Activated CD8-positive, alpha-beta memory T cell treated with anti-CD3 and anti-CD28 coated beads for 36 hours (primary cell): ENCODE data around the gene DNAH1. TPM values are rescaled to one million over a fixed set of nuclear protein-coding genes. Genes with fewer than 3 reads are reported as not detected.

ENCODE experiments used
- CTCF ChIA-PET: fragments of 350-600 bp; sonication (Branson Sonifier 250); formaldehyde crosslinking; loops from one replicate; lab custom pipeline; 2021; ENCODE audit warnings: antibody characterized with exemption; lab: Charles Lee
- POLR2A ChIA-PET: fragments of 350-600 bp; sonication (Branson Sonifier 250); formaldehyde crosslinking; loops from one replicate; lab custom pipeline; 2021; ENCODE audit warnings: antibody characterized with exemption; lab: Charles Lee
- total RNA-seq, 2 experiments: library from RNA; stranded (reverse); gene quantifications; one replicate each; pipeline ENCODE4 v1.2.3, GENCODE V29; 2021

The DNAH1 gene
- total RNA-seq, 2 experiments from 2014 or later = 4.4 to 4.5 TPM

DNA sequence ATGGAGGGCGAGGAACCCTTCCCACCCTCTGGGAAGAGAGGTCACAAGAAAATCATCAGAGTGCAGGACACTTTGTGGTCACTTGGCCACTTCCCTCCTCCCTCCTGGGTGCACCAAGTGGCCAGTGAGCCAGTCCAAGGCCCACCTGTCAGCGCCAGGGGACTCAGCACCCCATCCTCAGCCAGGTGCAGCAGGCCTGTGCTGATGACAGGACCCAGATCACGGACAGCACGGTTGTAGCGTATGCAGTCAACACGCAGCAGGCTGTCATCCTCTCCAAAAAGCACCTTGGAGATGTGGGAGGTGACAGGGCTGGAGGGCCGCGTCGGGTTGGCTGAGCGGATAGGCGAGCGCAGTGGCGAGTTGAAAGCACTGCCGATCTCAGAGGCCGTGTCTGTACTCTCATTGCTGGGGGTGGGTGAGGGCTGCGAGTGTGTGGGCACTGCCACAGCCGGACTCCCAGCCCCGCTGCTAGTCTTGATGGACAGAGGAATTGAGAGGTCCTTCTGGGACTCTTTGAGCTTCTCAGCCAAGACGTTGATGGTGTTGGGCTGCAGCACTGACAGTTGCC lies 87.2 kb downstream of the DNAH1 start:
- ChIA-PET CTCF (interaction anchor here (0.6 kb wide), 1 partner anchor 43 kb away, joined by 3 read pairs; no protein-coding TSS in a partner anchor), POLR2A (no interaction called here)

GRCh38 chr3:52403955-52404354 lies 87.8 kb downstream of the DNAH1 start:
- POLR2A ChIA-PET = no interaction called here
- CTCF ChIA-PET = no interaction called here

- ChIA-PET POLR2A (no interaction called here), CTCF (no interaction called here)
Observed at GRCh38 chr3:52404391-52404790, 88.3 kb downstream of the DNAH1 start.

DNA sequence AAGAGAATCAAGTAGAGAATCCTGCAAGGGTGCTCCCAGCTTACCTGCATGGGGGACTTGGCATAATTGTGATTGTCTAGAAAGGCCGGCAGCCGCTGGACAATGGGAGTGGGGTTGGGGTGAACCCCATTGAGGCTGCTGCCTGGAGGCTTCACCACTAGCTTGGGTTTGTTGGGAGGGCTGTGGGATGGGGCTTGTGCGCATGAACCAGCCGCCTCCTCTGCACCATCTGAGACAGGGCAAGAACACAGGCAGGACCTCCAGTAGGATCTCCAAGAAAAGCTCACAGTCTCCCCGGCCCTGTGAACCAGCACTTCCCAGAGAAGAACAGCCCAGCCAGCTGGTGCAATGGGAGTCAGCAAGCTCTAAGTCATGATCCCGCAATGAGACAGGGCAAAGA lies 88.9 kb downstream of the DNAH1 start:
- ChIA-PET POLR2A (no interaction called here), CTCF (interaction anchor here (1.2 kb wide), 2 partner anchors 66 to 185 kb away, joined by 3 read pairs; no protein-coding TSS in a partner anchor)

GRCh38 chr3:52405601-52406110 lies 89.5 kb downstream of the DNAH1 start:
- POLR2A ChIA-PET = interaction anchor here (0.5 kb wide), 1 partner anchor 54 kb away, joined by 5 read pairs; no protein-coding TSS in a partner anchor

DNA sequence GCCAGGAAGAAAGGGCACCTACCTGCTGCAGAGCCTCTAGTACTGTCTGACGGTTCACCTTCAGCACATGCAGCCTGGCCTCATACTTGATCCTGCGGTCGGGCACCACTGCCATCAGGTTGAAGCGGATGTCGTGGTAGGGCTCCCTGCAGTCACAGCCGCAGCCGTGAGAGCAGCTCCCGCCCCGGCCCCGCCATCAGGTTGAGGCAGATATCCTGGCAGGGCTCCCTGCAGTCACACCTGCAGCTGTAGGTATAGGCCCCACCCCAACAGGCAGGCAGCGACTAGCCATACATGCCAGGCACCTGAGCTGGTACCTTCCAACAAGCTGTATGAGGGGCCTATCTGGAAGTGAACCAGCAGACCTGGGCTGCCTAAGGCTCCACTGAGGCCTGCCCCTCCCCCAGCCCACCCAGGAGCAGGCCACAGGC lies 90.1 kb downstream of the DNAH1 start:
- CTCF ChIA-PET = no interaction called here
- POLR2A ChIA-PET = no interaction called here

More at GRCh38 chr3:52405601-52406110, 89.5 kb downstream of the DNAH1 start:
- CTCF ChIA-PET = interaction anchor here (1.2 kb wide), 2 partner anchors 66 to 185 kb away, joined by 3 read pairs; no protein-coding TSS in a partner anchor

DNA sequence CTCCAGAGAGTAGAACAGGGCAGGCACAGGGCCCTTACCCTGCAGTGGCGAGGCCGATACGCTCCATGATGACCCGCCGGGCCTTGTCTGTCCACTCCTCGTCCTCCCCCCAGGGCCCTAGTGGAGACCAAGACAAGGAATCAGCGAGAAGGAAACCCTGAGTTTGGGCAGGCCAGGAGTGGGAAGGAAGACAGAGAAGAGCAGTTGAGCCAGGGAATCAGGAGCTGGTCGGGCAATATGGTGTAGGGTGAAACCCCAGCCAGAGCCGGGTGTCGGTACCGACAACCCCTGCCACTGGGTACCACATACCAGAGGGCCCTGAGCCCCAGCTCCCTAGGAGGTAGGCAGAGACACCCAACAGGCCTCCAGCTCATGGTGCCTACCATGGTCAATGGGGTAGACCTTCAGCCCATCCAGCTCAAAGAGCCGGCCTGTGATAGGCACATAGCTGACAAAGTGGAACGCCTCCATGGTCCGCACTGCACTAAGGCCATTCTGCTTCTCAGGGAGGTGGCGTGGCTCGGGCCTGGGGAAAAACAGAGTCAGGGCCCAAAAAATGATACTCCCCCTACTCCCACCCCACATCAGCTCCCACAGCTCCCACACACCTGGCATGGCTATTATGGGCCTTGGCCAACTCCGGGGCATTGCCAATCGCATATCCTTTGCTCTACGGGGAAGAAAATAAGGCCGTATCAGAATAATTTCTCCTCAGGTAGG lies 90.8 kb downstream of the DNAH1 start:
- ChIA-PET CTCF (interaction anchor here (1.2 kb wide), 1 partner anchor 39 kb away, joined by 6 read pairs; no protein-coding TSS in a partner anchor), POLR2A (no interaction called here)

DNA sequence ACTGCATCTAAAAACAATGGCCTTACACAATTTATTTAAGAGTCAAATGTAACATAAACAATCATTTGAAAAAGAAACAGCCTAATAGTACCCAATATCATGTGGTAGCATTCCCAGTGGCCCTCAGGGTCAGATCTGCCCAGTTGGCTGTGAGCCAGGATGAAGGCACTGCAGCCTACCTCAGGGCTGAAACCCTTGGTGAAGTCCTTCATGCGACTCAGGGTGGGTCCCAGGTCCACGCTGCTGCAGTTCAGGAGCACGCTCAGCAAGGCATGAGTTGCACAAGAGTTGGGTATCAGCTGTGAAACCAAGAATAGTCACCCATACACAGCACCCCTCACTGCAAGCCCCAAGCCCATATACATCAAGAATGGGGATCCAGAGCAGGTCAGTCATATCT lies 91.7 kb downstream of the DNAH1 start:
- POLR2A ChIA-PET = no interaction called here

DNA sequence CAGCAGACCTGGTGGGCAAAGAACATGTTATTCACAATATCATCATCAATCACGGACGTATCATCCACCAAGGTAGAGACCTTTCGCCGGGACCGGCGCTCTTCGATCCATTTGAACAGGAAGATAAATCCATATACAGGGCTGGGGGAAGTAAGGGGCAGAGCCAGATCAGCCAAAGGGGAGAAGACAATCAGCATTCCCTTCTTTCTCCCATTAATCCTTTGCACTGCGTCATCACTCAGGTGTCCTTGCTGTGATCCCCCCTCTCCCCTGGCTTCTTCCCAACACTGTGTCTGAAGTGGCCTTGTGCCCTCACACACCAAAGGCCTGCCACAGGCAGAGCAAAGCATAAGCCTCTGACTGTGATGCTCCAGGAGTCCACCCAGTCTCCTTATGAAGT lies 92.3 kb downstream of the DNAH1 start:
- POLR2A ChIA-PET = no interaction called here

More for the DNA sequence above, 91.7 kb downstream of the DNAH1 start:
- CTCF ChIA-PET = interaction anchor here (1.2 kb wide), 1 partner anchor 38 kb away, joined by 6 read pairs; no protein-coding TSS in a partner anchor

GRCh38 chr3:52415800-52416199 lies 99.7 kb downstream of the DNAH1 start:
- ChIA-PET POLR2A (no interaction called here), CTCF (interaction anchor here (1.5 to 3.9 kb wide), 2 partner anchors 13 to 31 kb away, joined by 12 to 16 read pairs; no protein-coding TSS in a partner anchor)

More for the DNA sequence above, 92.3 kb downstream of the DNAH1 start:
- CTCF ChIA-PET = interaction anchor here (1.2 kb wide), 1 partner anchor 38 kb away, joined by 6 read pairs; no protein-coding TSS in a partner anchor

DNA sequence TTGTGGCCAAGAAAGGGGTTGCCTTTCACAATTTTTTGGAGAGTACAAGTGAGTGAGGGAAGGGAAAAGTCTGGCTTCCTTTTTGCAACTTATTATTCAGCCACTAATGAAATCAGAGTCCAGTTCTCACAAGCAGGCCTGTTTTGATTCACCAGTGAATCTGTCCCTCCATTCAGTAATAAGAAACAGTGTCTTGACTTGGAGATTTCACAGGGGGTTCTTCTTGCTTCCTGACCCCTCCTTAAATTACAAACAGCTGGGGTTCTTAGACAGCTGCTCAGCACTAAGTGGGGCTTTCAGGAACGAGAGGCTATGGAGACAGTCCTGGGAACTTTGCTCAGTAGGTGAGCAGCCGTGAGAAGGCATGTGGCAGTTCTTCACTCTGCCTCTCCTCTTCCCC lies 104.3 kb downstream of the DNAH1 start:
- POLR2A ChIA-PET = no interaction called here
- CTCF ChIA-PET = interaction anchor here (1.6 kb wide), 1 partner anchor 14 kb away, joined by 3 read pairs; no protein-coding TSS in a partner anchor

DNA sequence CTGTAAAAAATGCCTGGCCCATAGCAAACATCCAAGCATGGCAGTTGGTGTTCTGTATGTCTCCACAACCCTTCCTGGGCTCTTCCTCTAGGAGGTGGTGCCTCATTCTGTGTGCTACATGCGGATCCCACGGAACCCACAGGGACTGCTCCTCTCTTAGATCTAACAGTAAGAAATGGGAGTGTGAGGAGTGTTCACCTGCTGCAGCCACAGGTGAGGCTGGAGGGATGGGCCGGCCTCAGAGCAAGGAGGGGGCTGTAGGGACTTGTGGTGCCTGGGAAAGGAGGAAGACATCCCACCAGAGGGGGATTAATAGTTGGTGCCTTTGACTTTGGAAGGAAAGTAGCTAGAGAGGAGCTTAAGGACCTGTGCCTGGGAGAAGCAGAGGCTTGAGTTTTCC lies 106.5 kb downstream of the DNAH1 start:
- CTCF ChIA-PET = no interaction called here
- POLR2A ChIA-PET = no interaction called here

DNA sequence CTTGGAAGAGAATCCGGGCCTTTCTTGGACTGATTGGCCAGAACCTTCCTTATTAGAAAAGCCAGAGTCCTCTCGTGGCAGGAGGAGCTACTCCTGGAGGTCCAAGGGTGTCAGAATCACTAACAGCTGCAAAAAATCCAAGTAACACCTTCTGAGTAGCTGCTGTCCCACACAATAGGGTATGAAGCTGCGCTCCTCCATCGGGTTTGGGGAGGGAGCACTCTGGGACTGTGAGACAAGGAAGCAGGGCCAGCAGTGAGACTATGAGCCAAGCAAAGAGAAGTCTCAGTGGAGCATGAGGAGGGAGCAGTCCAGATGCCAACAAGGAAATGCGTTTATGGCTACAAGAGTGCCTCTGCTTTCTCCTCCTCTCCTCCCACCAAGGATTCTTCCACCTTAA lies 107.1 kb downstream of the DNAH1 start:
- ChIA-PET POLR2A (no interaction called here), CTCF (no interaction called here)

- CTCF ChIA-PET = interaction anchor here (1.8 to 2.6 kb wide), 7 partner anchors 13 to 30 kb away, joined by 6 to 19 read pairs (median 12); partner anchors contain the start of genes SEMA3G and TNNC1
- POLR2A ChIA-PET = no interaction called here
Observed at GRCh38 chr3:52428151-52429005, 112.3 kb downstream of the DNAH1 start.

DNA sequence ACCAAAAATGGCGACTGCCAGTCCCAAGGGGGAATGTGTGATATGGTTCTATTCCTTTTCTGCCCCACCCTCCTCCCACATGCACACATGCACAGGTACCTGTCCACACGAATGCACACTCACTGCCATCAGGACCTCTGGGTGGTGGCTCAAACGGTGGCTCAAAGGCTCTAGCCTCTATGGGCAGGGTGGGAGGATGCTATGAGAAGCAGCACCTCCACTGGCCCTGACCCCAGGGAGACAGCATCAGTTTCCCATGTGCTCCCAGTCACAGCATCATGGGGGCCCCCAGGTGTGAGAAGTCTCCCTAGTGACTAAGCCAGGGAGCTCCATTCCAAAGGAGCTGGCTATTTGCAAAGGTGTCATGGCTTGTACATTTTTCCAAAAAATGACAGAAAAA lies 112.9 kb downstream of the DNAH1 start:
- ChIA-PET CTCF (interaction anchor here (1.8 to 2.6 kb wide), 7 partner anchors 13 to 29 kb away, joined by 6 to 19 read pairs (median 12); partner anchors contain the start of genes SEMA3G and TNNC1), POLR2A (no interaction called here)

- CTCF ChIA-PET = interaction anchor here (1.8 to 2.6 kb wide), 5 partner anchors 14 to 24 kb away, joined by 9 to 19 read pairs (median 14); partner anchors contain the start of genes SEMA3G and TNNC1
- POLR2A ChIA-PET = no interaction called here
Observed at GRCh38 chr3:52429779-52430415, 113.8 kb downstream of the DNAH1 start.

GRCh38 chr3:52430416-52430810 lies 114.3 kb downstream of the DNAH1 start:
- ChIA-PET CTCF (no interaction called here), POLR2A (no interaction called here)

DNA sequence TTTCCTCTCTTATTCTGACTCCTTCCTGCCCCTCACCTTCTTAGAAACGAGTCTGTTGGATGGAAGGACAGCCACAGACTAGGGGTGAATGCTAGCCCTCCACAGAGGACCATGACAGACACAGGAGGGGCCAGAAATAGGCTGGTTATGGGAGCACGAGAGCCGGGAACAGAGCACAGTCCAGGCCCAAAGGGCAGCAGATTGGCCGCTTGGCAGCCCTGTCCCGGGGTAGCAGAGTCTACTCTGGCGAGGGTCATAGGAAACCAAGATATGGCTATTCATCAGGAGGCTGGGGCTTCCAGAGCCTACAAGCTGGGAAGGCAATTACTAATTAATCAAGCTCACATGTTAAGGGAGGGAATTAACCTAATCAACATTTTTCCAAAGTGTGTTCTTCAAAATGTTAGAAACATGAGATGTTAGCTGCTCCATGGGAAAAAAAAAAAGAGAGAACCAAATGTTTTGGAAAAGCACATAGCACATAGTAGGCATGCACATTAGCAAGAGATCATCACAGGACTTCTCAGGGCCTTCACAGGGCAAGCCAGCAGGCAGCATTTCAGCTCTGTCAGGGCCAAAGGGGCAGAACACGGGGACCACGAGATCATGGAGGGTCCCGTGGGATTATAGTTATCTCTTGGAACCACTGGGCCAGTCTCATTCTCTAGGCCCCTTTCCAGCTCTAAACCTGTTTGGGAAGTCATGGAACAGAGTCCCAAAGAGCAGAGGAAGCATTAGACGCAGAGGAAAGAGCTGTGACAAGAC lies 115.5 kb downstream of the DNAH1 start:
- CTCF ChIA-PET = interaction anchor here (3.1 kb wide), 1 partner anchor 14 kb away, joined by 22 read pairs; the partner anchor contains the start of gene SEMA3G

More for the DNA sequence above, 115.5 kb downstream of the DNAH1 start:
- POLR2A ChIA-PET = no interaction called here
